ENCODE data around the gene RGS14. TPM values are rescaled to one million over a fixed set of nuclear protein-coding genes. Genes with fewer than 3 reads are reported as not detected.

The RGS14 gene
- total RNA-seq, 1 donor from 2014 or later = 16.6 TPM

DNA sequence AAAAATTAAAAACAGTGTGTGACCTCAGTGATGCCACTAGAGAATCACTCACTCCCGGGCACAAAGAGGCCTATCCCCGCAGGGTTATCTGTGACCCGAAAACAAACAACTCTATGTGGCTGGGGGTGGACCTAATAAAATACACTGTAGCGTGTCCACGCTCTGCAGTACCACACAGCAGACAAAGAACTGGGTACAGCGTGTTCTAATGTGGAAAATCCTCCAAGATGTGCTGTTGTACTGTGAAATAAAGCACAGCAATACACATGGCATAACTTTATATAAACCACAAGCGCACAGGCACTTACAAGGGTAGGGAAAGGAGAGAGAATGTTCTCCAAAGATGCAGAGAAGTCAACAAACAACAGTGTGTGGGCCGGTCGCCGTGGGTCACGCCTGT lies 18.4 kb downstream of the RGS14 start:
- Mint-ChIP-seq H3K27me3 (no peaks in the 10 kb centered on the region), H3K4me1 (ENCODE audit: unreplicated experiment) (peaks cover 1% of the 10 kb centered on the region), H3K9me3 (no peaks in the 10 kb centered on the region), H3K27ac (no peak overlapping the region), H3K4me3 (no peak overlapping the region), H3K36me3 (no peaks in the 10 kb centered on the region)
- TF ChIP-seq, protein P1, sequence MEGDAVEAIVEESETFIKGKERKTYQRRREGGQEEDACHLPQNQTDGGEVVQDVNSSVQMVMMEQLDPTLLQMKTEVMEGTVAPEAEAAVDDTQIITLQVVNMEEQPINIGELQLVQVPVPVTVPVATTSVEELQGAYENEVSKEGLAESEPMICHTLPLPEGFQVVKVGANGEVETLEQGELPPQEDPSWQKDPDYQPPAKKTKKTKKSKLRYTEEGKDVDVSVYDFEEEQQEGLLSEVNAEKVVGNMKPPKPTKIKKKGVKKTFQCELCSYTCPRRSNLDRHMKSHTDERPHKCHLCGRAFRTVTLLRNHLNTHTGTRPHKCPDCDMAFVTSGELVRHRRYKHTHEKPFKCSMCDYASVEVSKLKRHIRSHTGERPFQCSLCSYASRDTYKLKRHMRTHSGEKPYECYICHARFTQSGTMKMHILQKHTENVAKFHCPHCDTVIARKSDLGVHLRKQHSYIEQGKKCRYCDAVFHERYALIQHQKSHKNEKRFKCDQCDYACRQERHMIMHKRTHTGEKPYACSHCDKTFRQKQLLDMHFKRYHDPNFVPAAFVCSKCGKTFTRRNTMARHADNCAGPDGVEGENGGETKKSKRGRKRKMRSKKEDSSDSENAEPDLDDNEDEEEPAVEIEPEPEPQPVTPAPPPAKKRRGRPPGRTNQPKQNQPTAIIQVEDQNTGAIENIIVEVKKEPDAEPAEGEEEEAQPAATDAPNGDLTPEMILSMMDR (conservative IDR thresholded peaks at IDR 0.05) = no peak
- no peak for DNase-seq (ENCODE audit: extremely low spot score, unreplicated experiment)

DNA sequence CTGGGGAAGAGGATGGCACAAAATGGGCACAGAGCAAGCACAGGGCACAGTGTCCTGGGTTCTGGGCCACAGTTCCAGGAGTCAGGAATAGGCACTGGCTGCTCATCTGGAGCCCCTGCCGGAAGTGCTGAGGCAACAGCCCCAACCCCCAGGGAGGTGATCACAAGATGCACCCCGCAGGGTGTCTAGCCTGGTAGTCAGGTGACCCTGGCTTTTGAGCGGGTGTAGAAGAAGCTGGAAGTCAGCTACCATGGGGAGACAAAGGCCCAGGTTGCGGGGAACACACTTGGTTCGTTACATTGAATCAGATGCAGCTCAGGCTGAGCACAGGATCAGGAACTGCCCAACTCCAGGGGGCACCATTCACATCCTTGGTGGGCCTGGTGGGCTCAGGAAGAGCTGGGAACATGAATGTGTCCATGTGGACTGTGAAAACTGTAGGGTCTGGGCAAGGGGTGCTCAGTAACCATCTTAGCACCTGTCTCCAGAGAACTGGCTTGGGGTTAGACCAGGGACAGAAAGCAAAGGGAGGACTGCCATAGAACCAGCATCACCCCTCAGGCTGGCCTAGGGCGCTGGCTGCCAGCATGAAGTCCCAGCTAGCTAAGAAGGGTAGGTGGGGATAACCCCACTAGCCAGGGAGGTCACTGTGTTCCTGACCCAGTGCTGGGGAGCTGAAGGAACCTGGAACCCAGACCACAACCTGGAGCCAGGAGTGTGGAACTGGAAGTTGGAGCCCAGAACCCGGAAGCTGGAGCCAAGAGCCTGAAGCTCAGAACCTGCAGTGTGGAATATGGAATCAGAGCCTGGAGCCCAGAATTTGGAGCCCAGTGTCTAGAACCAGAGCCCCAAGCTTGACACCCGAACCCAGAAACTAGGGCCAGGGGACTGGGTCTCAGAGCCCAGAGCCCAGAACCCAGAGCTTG lies 20.4 kb downstream of the RGS14 start:
- DNase-seq (ENCODE audit: extremely low spot score, unreplicated experiment) = no peak
- H3K36me3 Mint-ChIP-seq = no peaks in the 10 kb centered on the region
- peaks cover 5% of the 10 kb centered on the region for H3K4me1 Mint-ChIP-seq (ENCODE audit: unreplicated experiment)
- no peaks in the 10 kb centered on the region for H3K27me3 Mint-ChIP-seq
- no peak overlapping the region for H3K4me3 Mint-ChIP-seq
- H3K27ac Mint-ChIP-seq = no peak overlapping the region
- TF ChIP-seq, protein P1 (conservative IDR thresholded peaks at IDR 0.05) = no peak
- no peaks in the 10 kb centered on the region for H3K9me3 Mint-ChIP-seq

DNA sequence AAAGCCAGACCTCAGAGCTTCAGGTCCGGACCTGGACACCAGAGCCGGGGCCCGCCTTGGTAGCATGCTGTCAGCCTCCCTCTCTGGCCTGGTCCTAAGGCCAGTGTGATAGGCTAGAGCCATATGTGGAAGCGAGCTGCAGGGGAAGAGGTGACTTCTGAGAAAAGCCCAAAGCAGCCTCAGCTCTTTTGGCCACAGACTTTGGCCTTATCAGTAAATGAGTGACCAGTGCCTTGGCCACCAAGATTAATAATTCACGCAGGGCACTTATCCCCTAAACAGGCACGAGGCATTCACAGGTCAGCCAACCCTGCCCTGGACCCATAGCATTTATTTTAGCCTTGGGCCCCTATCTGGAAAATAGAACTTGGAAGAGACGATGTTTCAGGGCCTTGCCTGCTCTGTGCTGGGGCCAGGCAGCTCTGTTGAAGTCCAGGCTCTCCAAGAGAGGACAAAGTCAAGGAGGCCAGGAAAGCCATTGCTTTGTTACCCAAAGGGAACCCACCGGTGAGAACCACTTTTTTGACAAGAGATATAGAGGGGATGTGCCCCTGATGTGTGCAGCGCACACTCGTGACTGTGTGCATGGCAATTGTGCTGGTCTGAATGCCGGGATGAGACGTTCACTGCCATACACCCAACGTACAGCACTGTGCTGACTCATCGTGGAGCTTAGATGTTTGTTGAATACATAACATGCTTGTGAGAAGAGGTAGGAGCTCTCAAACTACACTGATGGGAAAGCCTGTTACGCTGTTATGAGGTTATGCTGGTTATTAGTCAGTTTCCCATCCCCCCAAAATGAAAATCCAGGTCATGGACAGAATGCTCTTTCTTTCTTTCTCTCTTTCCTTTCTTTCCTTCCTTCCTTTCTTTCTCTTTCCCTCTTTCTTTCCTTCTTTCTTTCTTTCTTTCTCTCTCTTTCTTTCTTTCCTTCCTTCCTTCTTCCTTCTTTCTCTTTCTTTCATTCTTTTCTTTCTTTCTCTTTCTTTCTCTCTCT lies 21.5 kb downstream of the RGS14 start:
- Mint-ChIP-seq H3K36me3 (no peaks in the 10 kb centered on the region), H3K4me3 (no peak overlapping the region), H3K4me1 (ENCODE audit: unreplicated experiment) (peaks cover 5% of the 10 kb centered on the region)

DNA sequence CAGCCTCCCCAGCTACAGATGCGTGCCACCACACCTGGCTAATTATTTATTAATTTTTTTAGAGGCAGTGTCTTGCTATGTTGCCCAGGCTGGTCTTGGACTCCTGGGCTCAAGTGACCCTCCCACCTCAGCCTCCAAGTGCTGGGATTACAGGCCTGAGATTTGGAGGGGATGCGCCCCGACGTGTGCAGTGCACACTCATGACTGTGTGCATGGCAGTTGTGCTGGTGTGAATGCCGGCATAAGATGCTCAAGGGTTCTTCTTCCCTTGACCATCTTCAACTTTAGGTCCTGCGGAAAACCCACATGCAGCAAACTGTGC lies 23.0 kb downstream of the RGS14 start:
- Mint-ChIP-seq H3K27ac (no peak overlapping the region), H3K4me3 (no peak overlapping the region), H3K4me1 (ENCODE audit: unreplicated experiment) (peaks cover 5% of the 10 kb centered on the region), H3K36me3 (no peaks in the 10 kb centered on the region), H3K9me3 (no peaks in the 10 kb centered on the region), H3K27me3 (no peaks in the 10 kb centered on the region)
- DNase-seq (ENCODE audit: extremely low spot score, unreplicated experiment) = no peak
- TF ChIP-seq, protein P1 (conservative IDR thresholded peaks at IDR 0.05) = no peak

More for the DNA sequence above, 21.5 kb downstream of the RGS14 start:
- Mint-ChIP-seq H3K9me3 (no peaks in the 10 kb centered on the region), H3K27ac (peak overlapping the region; percentile 27), H3K27me3 (no peaks in the 10 kb centered on the region)
- DNase-seq (ENCODE audit: extremely low spot score, unreplicated experiment) = no peak
- TF ChIP-seq, protein P1 (conservative IDR thresholded peaks at IDR 0.05) = no peak

DNA sequence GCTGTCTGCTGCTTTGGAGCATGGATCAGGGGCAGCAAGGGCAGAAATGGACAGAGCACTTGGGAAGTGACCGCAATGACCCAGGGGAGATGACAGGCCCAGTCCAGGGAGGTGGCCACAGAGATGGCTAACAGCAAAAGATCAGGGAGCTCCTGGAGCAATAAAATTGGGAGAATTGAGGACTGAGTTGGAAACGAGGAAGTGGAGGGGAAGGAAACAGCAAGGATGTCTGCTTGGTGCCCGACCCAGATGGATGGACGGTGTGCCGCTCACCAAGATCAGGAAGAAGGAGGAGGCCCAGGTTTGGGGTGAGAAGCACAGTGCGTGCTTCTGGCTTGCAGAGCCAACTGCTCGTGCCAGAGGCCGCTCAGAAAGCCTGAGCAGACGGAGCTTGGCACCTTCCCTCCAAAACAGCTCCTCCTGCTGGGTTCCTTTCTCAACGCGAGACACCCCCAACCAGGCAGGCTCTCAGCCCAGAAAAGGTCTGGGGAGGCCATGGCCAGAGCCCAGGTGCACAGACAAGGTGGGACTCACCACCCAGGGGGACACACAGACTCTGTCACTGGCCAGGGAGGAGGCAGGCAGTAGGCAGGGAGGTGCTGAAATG lies 24.8 kb downstream of the RGS14 start:
- no peak for DNase-seq (ENCODE audit: extremely low spot score, unreplicated experiment)
- Mint-ChIP-seq H3K27me3 (no peaks in the 10 kb centered on the region), H3K27ac (no peak overlapping the region), H3K9me3 (no peaks in the 10 kb centered on the region), H3K4me1 (ENCODE audit: unreplicated experiment) (peaks cover 5% of the 10 kb centered on the region), H3K36me3 (no peaks in the 10 kb centered on the region), H3K4me3 (no peak overlapping the region)
- TF ChIP-seq, protein P1 (conservative IDR thresholded peaks at IDR 0.05) = no peak

Data from type B pancreatic cell (in vitro differentiated cells).